MM.1S (cell line): ENCODE results near the gene FBN2.

ENCODE experiments used
- DNase-seq: peaks from one replicate; pipeline ENCODE4 v3.0.0-alpha.2; 2015
- H2AFZ ChIP-seq: fragments of 300-600 bp; sonication (generic); 2 replicates; pipeline ENCODE4 v1.6.0; 2016; ENCODE audit warnings: antibody characterized with exemption, low read length
- H3F3A ChIP-seq: fragments of 300-600 bp; sonication (generic); 2 replicates; pipeline ENCODE4 v1.6.1; 2016; ENCODE audit warnings: mild to moderate bottlenecking, antibody characterized with exemption, low read length, moderate library complexity, mixed read lengths; ENCODE audit not compliant: insufficient read depth
- H3K27ac ChIP-seq: fragments of 300-600 bp; sonication (generic); 2 replicates; pipeline ENCODE4 v1.5.1; 2016; ENCODE audit warnings: mild to moderate bottlenecking, low read length
- H3K27me3 ChIP-seq: fragments of 300-600 bp; sonication (generic); replicated peaks from 2 replicates; pipeline ENCODE4 v1.6.0; 2016; ENCODE audit warnings: low read length; ENCODE audit not compliant: insufficient read depth
- H3K36me3 ChIP-seq: fragments of 300-600 bp; sonication (generic); replicated peaks from 2 replicates; pipeline ENCODE4 v1.6.1; 2016; ENCODE audit warnings: mild to moderate bottlenecking, low read length, mixed read lengths; ENCODE audit not compliant: insufficient read depth
- H3K4me1 ChIP-seq: fragments of 300-600 bp; sonication (generic); 2 replicates; pipeline ENCODE4 v1.6.1; 2016; ENCODE audit warnings: low read length, mixed read lengths
- H3K4me2 ChIP-seq: fragments of 300-600 bp; sonication (generic); 2 replicates; pipeline ENCODE4 v1.6.0; 2016; ENCODE audit warnings: low read depth, low read length
- H3K4me3 ChIP-seq: fragments of 300-600 bp; sonication (generic); 2 replicates; pipeline ENCODE4 v1.5.1; 2016; ENCODE audit warnings: low read length, mixed read lengths
- H3K79me2 ChIP-seq: fragments of 300-600 bp; sonication (generic); 2 replicates; pipeline ENCODE4 v1.6.1; 2016; ENCODE audit warnings: mixed run types, low read length, mixed read lengths
- H3K9ac ChIP-seq: fragments of 300-600 bp; sonication (generic); 2 replicates; pipeline ENCODE4 v1.6.1; 2016; ENCODE audit warnings: low read length, mixed read lengths
- H3K9me2 ChIP-seq: fragments of 300-600 bp; sonication (generic); replicated peaks from 2 replicates; pipeline ENCODE4 v1.6.1; 2016; ENCODE audit warnings: mild to moderate bottlenecking, low read length, mixed read lengths; ENCODE audit not compliant: insufficient read depth
- H3K9me3 ChIP-seq: fragments of 300-600 bp; sonication (generic); replicated peaks from 2 replicates; pipeline ENCODE4 v1.6.1; 2016; ENCODE audit warnings: mild to moderate bottlenecking, low read length, mixed read lengths; ENCODE audit not compliant: insufficient read depth
- H4K20me1 ChIP-seq: fragments of 300-600 bp; sonication (generic); 2 replicates; pipeline ENCODE4 v1.6.1; 2016; ENCODE audit warnings: mild to moderate bottlenecking, low read length, moderate library complexity, mixed read lengths; ENCODE audit not compliant: insufficient read depth
- CTCF ChIP-seq: fragments of 300-600 bp; sonication (generic); IDR thresholded peaks from 2 replicates; pipeline ENCODE4 v1.5.1; 2016; ENCODE audit warnings: antibody characterized with exemption, low read length, mixed read lengths
- EZH2 ChIP-seq: fragments of 300-600 bp; sonication (generic); optimal IDR thresholded peaks from 2 replicates; pipeline ENCODE3; 2017; ENCODE audit warnings: low read depth, mild to moderate bottlenecking, antibody characterized with exemption, low read length, mixed read lengths
- EZH2phosphoT487 ChIP-seq: fragments of 300-600 bp; sonication (generic); IDR thresholded peaks from 2 replicates; pipeline ENCODE4 v1.6.1; 2018; ENCODE audit warnings: antibody characterized with exemption, low read length

FBN2 gene

DNA sequence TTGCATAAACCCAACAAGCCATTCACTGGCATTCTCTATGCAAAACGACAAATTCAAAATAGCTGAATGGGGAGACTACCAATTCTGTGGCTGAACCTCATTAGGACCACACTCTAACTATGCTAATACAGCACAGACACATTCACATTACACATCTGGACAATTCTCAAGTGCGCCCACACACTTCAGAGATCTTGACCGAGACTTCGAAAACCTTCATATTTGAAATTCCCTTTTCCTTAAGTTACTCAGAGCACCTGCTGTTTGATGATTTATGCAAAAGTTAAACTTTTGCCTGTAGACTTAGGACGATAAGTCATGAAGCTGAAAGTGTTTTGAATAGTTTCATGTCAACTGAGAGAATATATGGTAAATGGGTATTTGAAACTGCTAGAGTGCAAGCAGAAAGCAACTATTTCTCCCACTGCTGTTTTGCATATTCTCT lies 111.9 kb downstream of the FBN2 start:
- Histone ChIP-seq H3K4me3 (no peak overlapping the region), H3K4me2 (no peak overlapping the region), H3K9me3 (no peaks in the 10 kb centered on the region), H3K4me1 (no peaks in the 10 kb centered on the region), H2AFZ (no peak overlapping the region), H3K9me2 (no peaks in the 10 kb centered on the region), H3K27ac (no peak overlapping the region), H3K36me3 (no peaks in the 10 kb centered on the region), H4K20me1 (no peaks in the 10 kb centered on the region), H3K9ac (no peak overlapping the region), H3K27me3 (no peaks in the 10 kb centered on the region), H3K79me2 (no peaks in the 10 kb centered on the region), H3F3A (no peaks in the 10 kb centered on the region)
- TF ChIP-seq CTCF (no peak), EZH2phosphoT487 (no peak), EZH2 (no peak)
- DNase-seq: no peak

DNA sequence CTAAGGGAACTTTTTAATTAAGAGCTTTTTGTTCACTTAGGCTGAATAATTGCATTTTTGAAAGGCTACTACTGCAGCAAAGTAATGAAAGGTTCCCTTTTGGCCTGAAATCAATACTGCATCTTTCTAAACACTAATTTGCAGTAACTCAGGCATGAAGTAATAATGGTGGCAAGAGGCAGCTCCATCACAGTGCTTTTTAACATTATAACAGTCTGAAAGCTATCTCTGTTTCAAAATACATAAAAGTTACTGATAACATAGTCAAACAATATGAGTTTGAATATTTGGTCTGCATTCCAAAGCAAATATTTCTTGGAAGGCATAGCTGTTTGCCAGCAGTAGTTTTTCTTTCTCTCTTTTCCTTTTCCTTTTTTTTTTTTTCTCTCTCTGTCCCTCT lies 113.4 kb downstream of the FBN2 start:
- Histone ChIP-seq H3K4me2 (no peak overlapping the region), H3F3A (no peaks in the 10 kb centered on the region), H4K20me1 (no peaks in the 10 kb centered on the region), H3K27ac (no peak overlapping the region), H2AFZ (no peak overlapping the region), H3K36me3 (no peaks in the 10 kb centered on the region), H3K27me3 (no peaks in the 10 kb centered on the region), H3K9me2 (no peaks in the 10 kb centered on the region), H3K4me3 (no peak overlapping the region), H3K4me1 (no peaks in the 10 kb centered on the region), H3K79me2 (no peaks in the 10 kb centered on the region), H3K9ac (no peak overlapping the region), H3K9me3 (no peaks in the 10 kb centered on the region)
- no peak for DNase-seq
- TF ChIP-seq EZH2phosphoT487: no peak
- TF ChIP-seq EZH2: no peak
- no peak for TF ChIP-seq CTCF

DNA sequence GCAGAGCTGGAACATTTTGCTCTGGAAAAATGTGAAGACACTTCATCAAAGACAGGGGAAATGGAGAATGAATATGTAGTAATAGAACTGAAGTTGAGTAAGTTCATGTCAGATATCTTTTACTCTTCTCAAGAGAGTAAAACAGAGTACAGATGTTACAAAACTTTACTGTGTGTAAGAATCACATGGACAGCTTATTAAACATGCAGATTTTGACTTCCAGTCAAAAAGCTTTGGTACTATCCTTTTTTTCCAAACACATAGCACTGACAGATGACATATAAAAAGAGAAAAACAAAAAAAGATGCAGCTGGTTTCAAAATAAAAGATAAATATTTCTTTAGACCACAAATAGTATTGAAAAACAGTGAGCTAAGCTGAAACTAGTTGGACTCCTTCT lies 115.4 kb downstream of the FBN2 start:
- Histone ChIP-seq H3K4me3 (no peak overlapping the region), H3K4me2 (no peak overlapping the region), H2AFZ (no peak overlapping the region), H3K9me2 (no peaks in the 10 kb centered on the region), H3K9me3 (no peaks in the 10 kb centered on the region), H4K20me1 (no peaks in the 10 kb centered on the region), H3K79me2 (no peaks in the 10 kb centered on the region), H3K9ac (no peak overlapping the region), H3K36me3 (no peaks in the 10 kb centered on the region), H3K4me1 (no peaks in the 10 kb centered on the region), H3F3A (no peaks in the 10 kb centered on the region), H3K27ac (no peak overlapping the region), H3K27me3 (no peaks in the 10 kb centered on the region)
- no peak for DNase-seq
- TF ChIP-seq CTCF (no peak), EZH2 (no peak)

DNA sequence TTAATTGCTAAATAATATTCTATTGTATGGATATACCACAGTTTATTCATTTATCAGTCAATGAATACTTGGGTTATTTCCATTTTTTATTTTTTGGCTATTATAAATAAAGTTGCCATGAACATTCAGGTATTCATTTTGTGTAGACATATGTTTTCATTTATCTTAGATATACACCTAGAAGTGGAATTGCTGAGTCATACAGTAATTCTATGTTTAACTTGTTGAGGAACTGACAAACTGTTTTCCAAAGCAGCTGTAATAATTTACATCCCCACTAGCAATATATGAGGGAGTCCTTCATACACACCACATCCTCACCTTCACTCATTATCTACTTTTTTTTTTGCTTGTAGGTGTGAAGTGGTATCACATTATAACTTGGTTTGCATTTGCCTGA lies 123.6 kb downstream of the FBN2 start:
- Histone ChIP-seq H3F3A (no peaks in the 10 kb centered on the region), H3K9me3 (no peaks in the 10 kb centered on the region), H2AFZ (no peak overlapping the region), H3K79me2 (no peaks in the 10 kb centered on the region), H3K27me3 (no peaks in the 10 kb centered on the region), H3K36me3 (no peaks in the 10 kb centered on the region), H3K4me2 (no peak overlapping the region), H3K4me1 (no peaks in the 10 kb centered on the region), H3K4me3 (no peak overlapping the region), H3K27ac (no peak overlapping the region), H3K9me2 (no peaks in the 10 kb centered on the region), H3K9ac (no peak overlapping the region), H4K20me1 (no peaks in the 10 kb centered on the region)
- TF ChIP-seq EZH2: no peak
- TF ChIP-seq CTCF: no peak
- TF ChIP-seq EZH2phosphoT487: no peak
- DNase-seq: no peak
